Sigmoid colon (tissue), 4 donors: ENCODE measurements around the gene UBA3.

Experiments
- CTCF ChIP-seq, 4 experiments: fragments of 450-650 bp in 3 of 4; fragments of 200-600 bp in 1 of 4; IDR thresholded peaks; one replicate each; pipeline ENCODE4 v1.5.1; 2016 to 2019; ENCODE audit warnings: antibody characterized with exemption in 4 of 4, mild to moderate bottlenecking in 3 of 4, moderate library complexity in 2 of 4
- POLR2AphosphoS5 ChIP-seq, 4 donors: sonication (generic); formaldehyde crosslinking; IDR thresholded peaks; one replicate each; pipeline ENCODE4 v1.6.1; 2017; ENCODE audit warnings: antibody characterized with exemption in 4 of 4

GRCh38 chr3:69095636-69096035, 15.5 kb upstream of the UBA3 start:
- TF ChIP-seq POLR2AphosphoS5 (IDR thresholded peaks at IDR 0.05), result no peak
- TF ChIP-seq CTCF (IDR thresholded peaks at IDR 0.05), result no peak
